ENCODE measurements around the gene SATB2.

Gene SATB2

GRCh38 chr2:199356412-199356811 lies 101.3 kb downstream of the SATB2 start:
- H3K4me3 ChIP-seq (ENCODE audit: low read length) = no peak overlapping the region
- DNase-seq (ENCODE audit: low read depth, low spot score) = no peak

- no peak for DNase-seq (ENCODE audit: low read depth, low spot score)
- H3K4me3 ChIP-seq (ENCODE audit: low read length) = no peak overlapping the region
Observed at GRCh38 chr2:199348871-199349270, 108.9 kb downstream of the SATB2 start.

GRCh38 chr2:199344012-199344411 lies 113.7 kb downstream of the SATB2 start:
- no peak overlapping the region for H3K4me3 ChIP-seq (ENCODE audit: low read length)
- DNase-seq (ENCODE audit: low read depth, low spot score) = no peak

- DNase-seq (ENCODE audit: low read depth, low spot score) = no peak
- H3K4me3 ChIP-seq (ENCODE audit: low read length) = no peak overlapping the region
Observed at GRCh38 chr2:199342334-199342733, 115.4 kb downstream of the SATB2 start.

- no peak for DNase-seq (ENCODE audit: low read depth, low spot score)
- no peak overlapping the region for H3K4me3 ChIP-seq (ENCODE audit: low read length)
Observed at GRCh38 chr2:199341123-199341522, 116.6 kb downstream of the SATB2 start.

- DNase-seq (ENCODE audit: low read depth, low spot score) = no peak
- H3K4me3 ChIP-seq (ENCODE audit: low read length) = no peak overlapping the region
Observed at GRCh38 chr2:199339891-199340605, 117.7 kb downstream of the SATB2 start.

GRCh38 chr2:199336546-199336945 lies 121.2 kb downstream of the SATB2 start:
- no peak overlapping the region for H3K4me3 ChIP-seq (ENCODE audit: low read length)
- no peak for DNase-seq (ENCODE audit: low read depth, low spot score)

- H3K4me3 ChIP-seq (ENCODE audit: low read length) = no peak overlapping the region
- no peak for DNase-seq (ENCODE audit: low read depth, low spot score)
Observed at GRCh38 chr2:199335502-199335901, 122.2 kb downstream of the SATB2 start.

- no peak for DNase-seq (ENCODE audit: low read depth, low spot score)
- no peak overlapping the region for H3K4me3 ChIP-seq (ENCODE audit: low read length)
Observed at GRCh38 chr2:199329466-199329865, 128.3 kb downstream of the SATB2 start.

- DNase-seq (ENCODE audit: low read depth, low spot score) = no peak
- no peak overlapping the region for H3K4me3 ChIP-seq (ENCODE audit: low read length)
Observed at GRCh38 chr2:199329031-199329430, 128.7 kb downstream of the SATB2 start.

GRCh38 chr2:199325881-199326280 lies 131.9 kb downstream of the SATB2 start:
- DNase-seq (ENCODE audit: low read depth, low spot score) = no peak
- no peak overlapping the region for H3K4me3 ChIP-seq (ENCODE audit: low read length)

- DNase-seq (ENCODE audit: low read depth, low spot score) = no peak
- no peak overlapping the region for H3K4me3 ChIP-seq (ENCODE audit: low read length)
Observed at GRCh38 chr2:199322151-199322550, 135.6 kb downstream of the SATB2 start.

- no peak for DNase-seq (ENCODE audit: low read depth, low spot score)
- no peak overlapping the region for H3K4me3 ChIP-seq (ENCODE audit: low read length)
Observed at GRCh38 chr2:199317646-199318045, 140.1 kb downstream of the SATB2 start.

GRCh38 chr2:199316851-199317250 lies 140.9 kb downstream of the SATB2 start:
- no peak overlapping the region for H3K4me3 ChIP-seq (ENCODE audit: low read length)
- no peak for DNase-seq (ENCODE audit: low read depth, low spot score)

- H3K4me3 ChIP-seq (ENCODE audit: low read length) = no peak overlapping the region
- DNase-seq (ENCODE audit: low read depth, low spot score) = peak; percentile 61
Observed at GRCh38 chr2:199315299-199316179, 142.2 kb downstream of the SATB2 start.

- H3K4me3 ChIP-seq (ENCODE audit: low read length) = no peak overlapping the region
- DNase-seq (ENCODE audit: low read depth, low spot score) = no peak
Observed at GRCh38 chr2:199312931-199313330, 144.8 kb downstream of the SATB2 start.

GRCh38 chr2:199310771-199311585 lies 146.8 kb downstream of the SATB2 start:
- no peak overlapping the region for H3K4me3 ChIP-seq (ENCODE audit: low read length)
- DNase-seq (ENCODE audit: low read depth, low spot score) = no peak

- no peak overlapping the region for H3K4me3 ChIP-seq (ENCODE audit: low read length)
- DNase-seq (ENCODE audit: low read depth, low spot score) = no peak
Observed at GRCh38 chr2:199309973-199310372, 147.8 kb downstream of the SATB2 start.

- H3K4me3 ChIP-seq (ENCODE audit: low read length) = no peak overlapping the region
- DNase-seq (ENCODE audit: low read depth, low spot score) = no peak
Observed at GRCh38 chr2:199309411-199309810, 148.3 kb downstream of the SATB2 start.

GRCh38 chr2:199308567-199308966 lies 149.2 kb downstream of the SATB2 start:
- DNase-seq (ENCODE audit: low read depth, low spot score) = no peak

More at GRCh38 chr2:199308567-199308966, 149.2 kb downstream of the SATB2 start:
- H3K4me3 ChIP-seq (ENCODE audit: low read length) = no peak overlapping the region
